ENCODE measurements around the gene ATP5MK.

The ATP5MK gene

GRCh38 chr10:103431902-103432301 is 35.6 kb upstream of the ATP5MK start:
- no peak for TF ChIP-seq CREB1 (IDR thresholded peaks at IDR 0.05; ENCODE audit: low read depth)
- TF ChIP-seq ZBTB7A (IDR thresholded peaks at IDR 0.05; ENCODE audit: low read depth): no peak
- TF ChIP-seq YY1 (IDR thresholded peaks at IDR 0.05; ENCODE audit: low read depth): no peak
- TF ChIP-seq, protein P1, sequence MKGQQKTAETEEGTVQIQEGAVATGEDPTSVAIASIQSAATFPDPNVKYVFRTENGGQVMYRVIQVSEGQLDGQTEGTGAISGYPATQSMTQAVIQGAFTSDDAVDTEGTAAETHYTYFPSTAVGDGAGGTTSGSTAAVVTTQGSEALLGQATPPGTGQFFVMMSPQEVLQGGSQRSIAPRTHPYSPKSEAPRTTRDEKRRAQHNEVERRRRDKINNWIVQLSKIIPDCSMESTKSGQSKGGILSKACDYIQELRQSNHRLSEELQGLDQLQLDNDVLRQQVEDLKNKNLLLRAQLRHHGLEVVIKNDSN (IDR thresholded peaks at IDR 0.05): no peak
- TF ChIP-seq, protein P2, sequence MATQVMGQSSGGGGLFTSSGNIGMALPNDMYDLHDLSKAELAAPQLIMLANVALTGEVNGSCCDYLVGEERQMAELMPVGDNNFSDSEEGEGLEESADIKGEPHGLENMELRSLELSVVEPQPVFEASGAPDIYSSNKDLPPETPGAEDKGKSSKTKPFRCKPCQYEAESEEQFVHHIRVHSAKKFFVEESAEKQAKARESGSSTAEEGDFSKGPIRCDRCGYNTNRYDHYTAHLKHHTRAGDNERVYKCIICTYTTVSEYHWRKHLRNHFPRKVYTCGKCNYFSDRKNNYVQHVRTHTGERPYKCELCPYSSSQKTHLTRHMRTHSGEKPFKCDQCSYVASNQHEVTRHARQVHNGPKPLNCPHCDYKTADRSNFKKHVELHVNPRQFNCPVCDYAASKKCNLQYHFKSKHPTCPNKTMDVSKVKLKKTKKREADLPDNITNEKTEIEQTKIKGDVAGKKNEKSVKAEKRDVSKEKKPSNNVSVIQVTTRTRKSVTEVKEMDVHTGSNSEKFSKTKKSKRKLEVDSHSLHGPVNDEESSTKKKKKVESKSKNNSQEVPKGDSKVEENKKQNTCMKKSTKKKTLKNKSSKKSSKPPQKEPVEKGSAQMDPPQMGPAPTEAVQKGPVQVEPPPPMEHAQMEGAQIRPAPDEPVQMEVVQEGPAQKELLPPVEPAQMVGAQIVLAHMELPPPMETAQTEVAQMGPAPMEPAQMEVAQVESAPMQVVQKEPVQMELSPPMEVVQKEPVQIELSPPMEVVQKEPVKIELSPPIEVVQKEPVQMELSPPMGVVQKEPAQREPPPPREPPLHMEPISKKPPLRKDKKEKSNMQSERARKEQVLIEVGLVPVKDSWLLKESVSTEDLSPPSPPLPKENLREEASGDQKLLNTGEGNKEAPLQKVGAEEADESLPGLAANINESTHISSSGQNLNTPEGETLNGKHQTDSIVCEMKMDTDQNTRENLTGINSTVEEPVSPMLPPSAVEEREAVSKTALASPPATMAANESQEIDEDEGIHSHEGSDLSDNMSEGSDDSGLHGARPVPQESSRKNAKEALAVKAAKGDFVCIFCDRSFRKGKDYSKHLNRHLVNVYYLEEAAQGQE (IDR thresholded peaks at IDR 0.05; ENCODE audit: low read depth): no peak

DNA sequence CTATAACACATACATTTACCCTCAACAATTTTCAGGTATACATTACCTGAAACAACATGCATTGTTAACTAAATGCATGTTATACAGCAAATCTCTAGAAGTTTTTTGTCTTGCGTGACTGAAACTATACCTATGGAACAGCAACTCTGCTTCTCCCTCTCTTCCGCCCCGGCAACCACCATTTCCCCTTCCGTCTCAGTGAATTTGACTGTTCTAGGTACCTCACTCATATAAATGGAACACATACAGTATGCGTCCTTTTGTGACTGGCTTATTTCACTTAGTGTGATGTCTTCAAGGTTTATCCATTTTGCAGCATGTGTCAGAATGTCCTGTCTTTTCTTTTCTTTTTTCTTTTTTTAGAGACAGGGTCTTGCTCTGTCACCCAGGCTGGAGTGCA is 33.4 kb upstream of the ATP5MK start:
- TF ChIP-seq EP300 (IDR thresholded peaks at IDR 0.05; ENCODE audit: borderline replicate concordance) (no peak), TAF1 (IDR thresholded peaks at IDR 0.05; ENCODE audit: low read depth) (no peak), TCF12 (IDR thresholded peaks at IDR 0.05; ENCODE audit: low read depth) (no peak), CEBPB (IDR thresholded peaks at IDR 0.05) (no peak), EGR1 (IDR thresholded peaks at IDR 0.05) (no peak), YY1 (IDR thresholded peaks at IDR 0.05; ENCODE audit: low read depth) (no peak), TEAD4 (IDR thresholded peaks at IDR 0.05) (no peak), ZBTB7A (IDR thresholded peaks at IDR 0.05; ENCODE audit: low read depth) (no peak), CREB1 (IDR thresholded peaks at IDR 0.05; ENCODE audit: low read depth) (no peak), FOXM1 (IDR thresholded peaks at IDR 0.05; ENCODE audit: borderline replicate concordance, low read depth) (no peak), NFIC (IDR thresholded peaks at IDR 0.05) (no peak), RAD21 (IDR thresholded peaks at IDR 0.05; ENCODE audit: low read depth) (no peak)
- TF ChIP-seq, protein P3, sequence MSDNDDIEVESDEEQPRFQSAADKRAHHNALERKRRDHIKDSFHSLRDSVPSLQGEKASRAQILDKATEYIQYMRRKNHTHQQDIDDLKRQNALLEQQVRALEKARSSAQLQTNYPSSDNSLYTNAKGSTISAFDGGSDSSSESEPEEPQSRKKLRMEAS (IDR thresholded peaks at IDR 0.05): no peak
- TF ChIP-seq, protein P2 (IDR thresholded peaks at IDR 0.05; ENCODE audit: low read depth): no peak
- TF ChIP-seq, protein P1 (IDR thresholded peaks at IDR 0.05): no peak

- TF ChIP-seq, protein P2 (IDR thresholded peaks at IDR 0.05; ENCODE audit: low read depth): no peak
- TF ChIP-seq CREB1 (IDR thresholded peaks at IDR 0.05; ENCODE audit: low read depth): no peak
- TF ChIP-seq TAF1 (IDR thresholded peaks at IDR 0.05; ENCODE audit: low read depth): no peak
- TF ChIP-seq YY1 (IDR thresholded peaks at IDR 0.05; ENCODE audit: low read depth): no peak
- TF ChIP-seq, protein P1 (IDR thresholded peaks at IDR 0.05): no peak
These were observed 32.8 kb upstream of the ATP5MK start for GRCh38 chr10:103428989-103429643.

DNA sequence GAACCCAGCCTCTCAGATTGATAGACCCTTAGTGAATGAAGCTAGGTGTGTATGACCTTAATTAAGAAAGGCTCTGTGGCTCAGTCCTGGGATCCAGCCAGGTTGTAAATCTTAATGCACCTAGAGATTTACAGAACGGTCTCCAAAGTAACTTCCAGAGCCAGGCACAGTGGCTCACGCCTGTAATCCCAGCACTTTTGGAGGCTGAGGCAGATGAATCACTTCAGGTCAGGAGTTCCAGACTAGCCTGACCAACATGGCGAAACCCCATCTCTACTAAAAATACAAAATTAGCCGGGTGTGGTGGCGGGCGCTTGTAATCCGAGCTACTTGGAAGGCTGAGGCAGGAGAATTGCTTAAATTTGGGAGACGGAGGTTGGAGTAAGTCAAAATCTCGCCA is 31.6 kb upstream of the ATP5MK start:
- TF ChIP-seq EP300 (IDR thresholded peaks at IDR 0.05; ENCODE audit: borderline replicate concordance): no peak
- TF ChIP-seq, protein P3 (IDR thresholded peaks at IDR 0.05): no peak

DNA sequence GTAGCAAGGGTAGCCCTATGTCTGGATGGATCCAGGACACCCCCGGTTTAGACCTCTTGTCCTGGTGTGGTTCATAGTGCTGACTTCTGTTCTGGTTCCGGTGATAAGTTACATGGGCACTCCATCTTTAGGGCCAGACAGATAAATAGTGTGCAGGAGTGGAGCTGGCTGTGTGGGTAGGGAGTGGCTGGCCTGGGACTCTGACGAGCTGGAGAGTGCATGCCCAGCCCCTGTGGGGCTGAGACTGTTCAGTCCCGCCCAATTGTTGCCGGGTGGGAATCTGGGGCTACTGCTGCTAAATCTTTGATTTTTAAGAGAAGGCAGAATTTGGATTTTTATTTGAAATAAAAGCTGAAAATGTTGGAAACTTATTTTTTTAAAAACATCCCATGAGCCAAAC is 27.5 kb upstream of the ATP5MK start:
- TF ChIP-seq CREB1 (IDR thresholded peaks at IDR 0.05; ENCODE audit: low read depth) (no peak), CEBPB (IDR thresholded peaks at IDR 0.05) (no peak), TAF1 (IDR thresholded peaks at IDR 0.05; ENCODE audit: low read depth) (no peak), TEAD4 (IDR thresholded peaks at IDR 0.05) (no peak), YY1 (IDR thresholded peaks at IDR 0.05; ENCODE audit: low read depth) (no peak), EP300 (IDR thresholded peaks at IDR 0.05; ENCODE audit: borderline replicate concordance) (no peak), EGR1 (IDR thresholded peaks at IDR 0.05) (no peak), FOXM1 (IDR thresholded peaks at IDR 0.05; ENCODE audit: borderline replicate concordance, low read depth) (no peak), NFIC (IDR thresholded peaks at IDR 0.05) (no peak), RAD21 (IDR thresholded peaks at IDR 0.05; ENCODE audit: low read depth) (no peak), ZBTB7A (IDR thresholded peaks at IDR 0.05; ENCODE audit: low read depth) (no peak)
- TF ChIP-seq, protein P3 (IDR thresholded peaks at IDR 0.05): no peak
- TF ChIP-seq, protein P2 (IDR thresholded peaks at IDR 0.05; ENCODE audit: low read depth): no peak
- TF ChIP-seq, protein P1 (IDR thresholded peaks at IDR 0.05): no peak
